NT2/D1 (cell line): ENCODE results near the gene IDS.

Experiments used
- SUZ12 ChIP-seq: IDR thresholded peaks from 2 replicates; pipeline ENCODE4 v1.6.1; 2011; ENCODE audit not compliant: insufficient read length, insufficient read depth; ENCODE audit errors: extremely low read depth
- ZNF274 ChIP-seq: IDR thresholded peaks from 2 replicates; pipeline ENCODE4 v1.6.1; 2011; ENCODE audit warnings: mild to moderate bottlenecking, low read depth, low read length

DNA sequence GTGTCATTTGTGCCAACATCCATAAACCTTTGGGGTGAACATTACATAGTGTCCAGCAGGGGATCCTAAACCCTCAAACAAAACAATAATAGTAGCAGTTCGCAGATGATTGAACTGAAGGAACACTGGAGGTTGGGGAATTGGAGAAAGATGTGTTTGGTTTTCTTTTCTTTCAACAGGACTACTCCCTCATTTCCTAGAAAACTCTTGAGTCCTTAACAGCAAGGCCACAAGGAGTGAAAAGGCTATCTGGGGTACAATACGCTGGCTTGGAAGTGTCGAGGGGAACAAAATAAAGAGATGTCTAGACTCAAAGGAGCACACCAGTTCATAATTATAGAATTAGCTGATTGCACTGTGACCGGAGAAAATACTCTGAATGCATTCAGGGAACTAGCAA is 72.1 kb downstream of the IDS start:
- TF ChIP-seq ZNF274 (no peak), SUZ12 (no peak)
